COLO668 (cell line): Measurements from ENCODE around the gene ST13.
"Not testable (repeated sequence)": the region's sequence is repeated elsewhere in the genome, so short reads cannot be mapped to it uniquely, and the experiment has no call there.

Experiments
- DNase-seq: peaks from one replicate; lab custom pipeline; 2025; ENCODE audit not compliant: unreplicated experiment; lab: John Stamatoyannopoulos, UW

The ST13 gene

GRCh38 chr22:40856513-40857308, at the start of gene ST13, which contains the start of gene XPNPEP3:
TSS of gene ST13 (minus strand) at chr22:40856639. CDS start at chr22:40856540, 99 bp downstream.
TSS of gene XPNPEP3 (plus strand) at chr22:40857148. CDS start at chr22:40857182, 34 bp downstream.
- peak; percentile 97 for DNase-seq

DNA sequence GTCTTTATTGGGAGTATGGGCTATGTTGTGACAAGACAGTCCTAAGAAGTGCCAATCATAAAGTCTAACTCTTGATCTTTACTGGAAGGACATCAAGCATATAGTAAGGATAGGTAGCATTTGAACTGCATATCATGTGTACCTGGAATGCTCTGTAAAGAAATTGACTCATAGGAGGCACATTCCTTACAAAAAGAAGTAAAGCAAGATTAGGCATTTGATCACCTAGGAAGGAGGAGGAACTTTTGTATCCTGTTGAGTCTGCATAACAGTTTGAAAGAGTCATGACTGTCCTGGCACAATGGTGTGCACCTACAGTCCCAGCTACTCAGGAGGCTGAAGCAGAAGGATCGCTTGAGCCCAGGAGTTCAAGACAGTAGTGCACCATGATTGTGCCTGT, 47.7 kb upstream of the ST13 start:
- DNase-seq, result no peak

DNA sequence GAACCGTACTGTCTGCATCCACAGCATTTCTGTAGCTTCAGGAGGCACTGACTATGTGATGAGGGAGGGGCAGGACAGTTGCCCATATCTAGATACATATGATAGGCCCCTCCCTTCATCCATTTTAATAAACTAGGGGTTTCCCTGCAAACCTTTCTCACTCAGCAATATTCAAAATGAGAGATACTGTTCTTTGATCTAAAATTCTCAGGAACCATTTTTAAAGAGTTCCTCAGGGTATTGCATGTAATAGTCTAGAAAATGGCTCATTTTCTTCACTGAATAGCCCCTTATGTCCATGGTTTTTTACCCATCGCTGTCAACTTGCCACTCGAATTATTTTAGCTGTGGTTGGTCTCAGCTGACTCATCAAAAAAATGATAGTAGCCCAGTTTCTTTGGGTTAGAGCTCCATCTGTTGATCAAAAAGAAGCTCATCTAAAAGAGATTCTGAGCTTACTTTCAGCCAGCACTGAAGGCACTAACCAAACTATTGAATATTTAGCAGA, 42.5 kb upstream of the ST13 start:
- DNase-seq, result no peak

DNA sequence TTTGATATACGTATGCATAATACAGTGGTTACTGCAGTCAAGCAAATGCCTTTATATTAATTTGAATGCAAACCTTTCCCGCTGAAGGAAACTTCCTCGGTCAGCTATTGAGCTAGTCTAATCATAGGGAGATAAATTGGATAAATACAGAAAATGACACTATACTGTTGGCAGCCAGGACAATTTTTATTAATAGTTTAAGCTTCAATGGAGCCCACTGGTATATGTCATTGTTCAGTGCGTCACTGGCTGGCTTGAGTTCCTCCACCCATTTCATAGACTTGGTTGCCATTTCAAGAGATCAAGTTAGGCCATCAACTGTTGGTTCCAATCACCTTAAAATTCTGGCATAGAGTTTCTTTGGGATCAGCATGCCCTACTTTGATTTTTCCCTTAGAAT, 38.0 kb upstream of the ST13 start:
- DNase-seq, result no peak

DNA sequence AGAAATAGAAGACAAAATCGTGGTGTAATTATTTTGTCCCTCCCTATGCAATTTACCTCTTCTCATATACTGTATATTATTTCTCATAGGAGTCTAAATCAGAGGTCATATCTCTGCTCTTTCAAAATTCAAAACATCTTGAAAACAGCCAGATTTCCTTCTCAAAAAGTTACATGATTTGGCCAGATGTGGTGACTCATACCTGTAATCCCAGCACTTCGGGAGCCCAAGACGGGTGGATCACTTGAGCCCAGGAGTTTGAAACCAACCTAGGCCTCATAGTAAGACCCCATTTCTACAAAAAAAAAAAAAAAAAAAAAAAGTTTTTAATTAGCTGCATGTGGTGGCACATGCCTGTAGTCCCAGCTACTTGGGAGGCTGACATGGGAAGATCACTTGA, 34.4 kb upstream of the ST13 start:
- DNase-seq, result no peak

DNA sequence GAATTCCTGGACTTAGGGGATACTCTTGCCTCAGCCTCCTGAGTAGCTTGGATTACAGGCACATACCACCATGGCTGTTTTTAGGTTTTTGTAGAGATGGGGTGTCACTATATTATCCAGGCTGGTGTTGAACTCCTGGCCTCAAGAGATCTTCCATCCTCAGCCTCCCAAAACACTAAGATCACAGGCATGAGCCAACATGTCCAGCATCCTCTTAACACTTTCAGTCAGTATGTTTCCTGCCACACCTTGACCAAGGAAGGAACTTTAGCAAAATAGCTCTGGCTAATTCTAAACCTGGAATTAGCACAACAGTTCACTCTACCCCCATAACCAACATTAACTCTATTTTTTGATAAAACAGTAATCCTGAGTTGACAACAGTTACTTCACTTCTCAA, 32.7 kb upstream of the ST13 start:
- no peak for DNase-seq

DNA sequence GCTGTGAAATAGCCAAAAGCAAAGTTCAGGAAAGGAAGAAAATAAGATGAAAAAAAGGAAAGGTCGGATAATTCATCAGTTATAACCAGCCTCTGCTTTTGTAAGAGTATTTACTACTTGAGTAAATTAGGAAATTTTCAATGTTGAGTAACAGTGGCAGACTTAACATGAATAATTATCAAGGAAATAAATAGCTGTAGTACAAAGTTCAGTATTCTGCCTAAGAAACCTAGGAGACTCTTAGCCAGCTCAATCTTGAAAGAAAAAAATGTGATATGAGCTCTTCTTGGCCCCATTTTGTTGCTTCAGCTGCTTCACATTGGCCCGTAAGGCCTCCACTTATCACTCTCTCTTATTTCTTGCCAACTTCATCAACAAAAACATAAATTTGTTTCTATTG, 22.5 kb upstream of the ST13 start:
- no peak for DNase-seq

DNA sequence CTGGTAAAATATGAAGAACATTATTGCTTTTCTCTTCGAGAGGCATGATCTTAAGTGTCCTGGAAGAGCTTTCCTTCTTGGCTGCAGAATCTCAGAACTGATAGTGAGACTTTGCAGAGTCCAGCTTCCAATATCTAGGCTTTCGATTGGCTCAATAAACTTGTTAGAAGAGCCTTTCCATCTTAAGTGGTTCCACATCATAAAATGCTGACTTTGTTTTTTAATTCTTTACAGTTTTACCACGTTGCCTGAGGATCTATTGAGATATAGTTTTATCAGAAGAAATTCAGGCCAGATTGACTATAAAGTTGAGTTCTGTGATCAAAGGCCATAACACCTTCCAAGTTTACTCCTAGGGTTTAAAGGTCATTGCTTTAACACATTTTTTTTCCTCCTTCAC, 21.0 kb upstream of the ST13 start:
- no peak for DNase-seq

- no peak for DNase-seq
These were observed 20.5 kb upstream of the ST13 start for GRCh38 chr22:40876907-40877306.

GRCh38 chr22:40875111-40875510, 18.7 kb upstream of the ST13 start:
- no peak for DNase-seq

- DNase-seq, result no peak
These were observed 17.6 kb upstream of the ST13 start for GRCh38 chr22:40874016-40874415.

DNA sequence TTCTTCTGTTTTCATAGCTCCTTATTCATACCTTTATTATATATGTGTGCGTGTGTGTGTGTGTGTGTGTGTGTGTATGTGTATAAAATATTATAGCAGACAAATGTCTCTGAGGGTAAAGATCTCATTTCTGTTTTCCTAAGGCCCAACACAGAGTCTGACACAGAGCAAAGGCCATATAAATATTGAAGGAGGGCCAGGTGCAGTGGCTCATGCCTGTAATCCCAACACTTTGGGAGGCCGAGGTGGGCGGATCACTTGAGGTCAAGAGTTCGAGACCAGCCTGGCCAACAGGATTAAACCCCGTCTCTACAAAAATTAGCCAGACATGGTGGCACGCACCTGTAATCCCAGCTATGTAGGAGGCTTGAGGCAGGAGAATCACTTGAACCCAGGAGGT, 11.9 kb upstream of the ST13 start:
- DNase-seq, result not testable (repeated sequence)

- DNase-seq, result no peak
These were observed 10.7 kb upstream of the ST13 start for GRCh38 chr22:40867109-40867508.

GRCh38 chr22:40862537-40862936, 6.1 kb upstream of the ST13 start:
- DNase-seq, result no peak

GRCh38 chr22:40862013-40862412, 5.6 kb upstream of the ST13 start, which contains the start of gene DNAJB7:
TSS of gene DNAJB7 (minus strand) at chr22:40862113. CDS start at chr22:40861994, 119 bp downstream.
- DNase-seq, result no peak

DNA sequence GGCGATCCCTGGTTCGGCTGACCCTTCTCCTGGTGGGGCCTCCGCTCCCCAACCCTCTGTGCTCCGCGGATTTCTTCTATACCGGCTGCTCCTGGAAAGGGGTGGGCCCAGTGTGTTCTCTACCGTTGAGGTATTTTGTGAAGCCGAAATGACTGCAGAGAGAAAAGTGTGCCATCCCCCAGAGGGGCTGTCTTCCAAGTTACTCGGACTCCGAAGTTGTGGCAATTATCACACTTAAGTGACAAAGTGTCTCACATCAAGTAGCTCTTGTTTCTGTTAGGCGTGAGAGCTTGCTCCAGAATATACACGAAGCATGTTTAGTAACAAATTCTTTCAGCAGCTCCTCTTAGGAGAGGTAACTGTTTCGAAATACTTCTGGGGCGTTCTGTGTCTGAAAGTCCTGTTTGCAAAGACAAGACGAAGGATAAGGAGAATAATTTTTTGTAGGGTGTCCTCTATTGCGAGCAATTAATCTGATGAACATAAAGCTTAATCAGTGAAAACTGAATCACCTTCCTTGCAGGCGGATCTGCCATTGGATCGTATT, 943 bp upstream of the ST13 start:
- DNase-seq, result no peak

DNA sequence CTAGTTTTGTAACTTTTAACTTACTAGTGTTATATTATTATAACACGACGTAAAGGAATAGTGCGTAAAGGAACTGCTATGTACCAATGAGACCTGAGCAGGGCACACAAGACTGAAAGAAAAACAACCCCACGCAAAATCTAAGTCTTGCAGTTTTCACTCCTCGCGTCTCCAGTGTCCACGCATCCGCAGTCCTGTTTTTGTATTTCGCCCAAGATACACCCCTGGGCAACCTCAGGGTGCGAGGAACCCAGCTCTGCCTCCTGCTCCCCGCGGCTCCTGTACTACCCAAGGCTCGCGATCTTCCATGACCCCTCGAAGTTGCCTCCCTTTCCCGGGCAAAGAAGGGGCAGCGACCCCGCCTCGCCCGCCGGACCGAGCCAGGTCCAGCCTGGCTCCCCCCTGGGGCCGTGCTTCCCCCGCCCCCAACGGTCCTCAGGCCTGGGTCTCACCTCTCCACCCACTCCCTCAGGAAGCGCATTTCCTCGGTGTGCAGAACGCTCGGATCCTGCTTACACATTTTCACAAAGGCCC, 393 bp downstream of the ST13 start:
- peak; percentile 36 for DNase-seq

DNA sequence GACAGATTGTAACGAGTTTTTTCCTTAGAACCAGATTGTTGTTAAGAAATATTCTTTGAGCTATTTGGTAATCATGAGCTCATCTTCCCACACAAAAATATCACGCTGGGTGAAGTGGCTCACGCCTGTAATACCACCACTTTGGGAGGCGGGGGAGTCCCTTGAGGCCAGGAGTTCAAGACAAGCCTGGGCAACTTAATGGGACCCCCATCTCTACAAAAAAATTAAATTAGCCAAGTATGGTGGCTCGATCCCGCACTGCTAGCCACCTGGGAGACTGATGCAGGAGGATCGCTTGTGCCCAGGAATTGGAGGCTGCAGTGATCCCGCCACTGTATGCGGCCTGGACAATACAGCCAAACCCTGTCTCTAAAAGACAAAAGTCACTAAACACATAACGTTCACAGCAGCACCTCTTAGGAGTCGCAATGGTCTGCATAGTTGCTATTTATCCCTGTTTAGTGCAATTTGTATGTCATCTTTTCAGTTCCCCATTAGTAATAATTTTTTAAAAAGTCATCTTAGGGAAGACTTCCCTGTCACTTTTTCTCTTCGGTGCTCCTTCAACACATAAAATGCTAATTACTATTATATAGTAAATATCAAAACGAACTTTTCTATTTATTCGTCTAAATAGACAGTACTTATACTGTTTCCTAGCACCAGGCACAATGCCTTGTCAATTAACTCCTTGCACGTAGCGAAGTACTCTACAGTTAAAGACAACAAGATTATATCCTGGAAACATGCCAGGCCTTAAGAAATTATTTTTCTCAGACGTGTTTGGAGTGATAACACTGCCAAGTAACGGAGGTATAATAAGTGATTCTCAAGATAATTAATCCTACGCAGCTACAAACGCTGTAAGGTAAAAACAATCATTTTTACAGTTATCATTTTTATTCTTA, 1.1 kb downstream of the ST13 start:
- no peak for DNase-seq

GRCh38 chr22:40853961-40854360, 2.5 kb downstream of the ST13 start:
- DNase-seq, result no peak

DNA sequence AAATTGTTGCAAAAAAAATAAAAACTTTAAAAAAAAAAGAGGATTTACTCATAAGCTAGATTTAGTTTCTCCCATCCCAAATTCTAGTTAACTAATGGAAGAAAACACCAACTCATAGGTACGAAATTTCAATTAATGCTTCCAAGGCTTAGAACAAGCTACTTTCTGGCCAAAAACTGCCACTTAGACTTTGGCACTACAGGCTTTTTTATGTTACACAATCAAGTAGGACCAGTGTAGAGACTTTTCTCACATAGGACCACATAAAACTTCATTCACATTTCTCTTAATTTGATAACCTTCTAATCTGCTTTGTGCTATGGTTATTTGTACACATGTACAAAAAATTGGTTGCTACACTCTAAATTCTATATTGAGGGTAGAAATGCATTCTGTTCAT, 3.1 kb downstream of the ST13 start:
- DNase-seq, result no peak

GRCh38 chr22:40845816-40846215, 10.6 kb downstream of the ST13 start:
- not testable (repeated sequence) for DNase-seq
